GM23248 (cell line): ENCODE results near the gene FZD4. TPM values are rescaled to one million over a fixed set of nuclear protein-coding genes. Genes with fewer than 3 reads are reported as not detected.
A peak's percentile ranks its signal among the peaks of the same experiment; 100 is the strongest.

Source experiments
- DNase-seq: peaks from one replicate; pipeline ENCODE4 v3.0.0-alpha.2; 2015
- H2AFZ ChIP-seq: fragments of 200-600 bp; sonication (generic); 2 replicates; pipeline ENCODE4 v1.6.1; 2016; ENCODE audit warnings: antibody characterized with exemption
- H3F3A ChIP-seq: fragments of 200-600 bp; sonication (generic); 2 replicates; pipeline ENCODE4 v1.6.1; 2016; ENCODE audit warnings: mild to moderate bottlenecking, antibody characterized with exemption, mixed run types; ENCODE audit not compliant: insufficient read depth
- H3K27ac ChIP-seq: fragments of 200-600 bp; sonication (generic); 2 replicates; pipeline ENCODE4 v1.5.1; 2016; ENCODE audit warnings: mild to moderate bottlenecking
- H3K27me3 ChIP-seq: fragments of 200-600 bp; sonication (generic); replicated peaks from 2 replicates; pipeline ENCODE4 v1.6.1; 2016; ENCODE audit warnings: mild to moderate bottlenecking; ENCODE audit not compliant: insufficient read depth
- H3K36me3 ChIP-seq: fragments of 200-600 bp; sonication (generic); 2 replicates; pipeline ENCODE4 v1.6.1; 2016; ENCODE audit warnings: low read depth, mild to moderate bottlenecking
- H3K4me1 ChIP-seq: fragments of 200-600 bp; sonication (generic); 2 replicates; pipeline ENCODE4 v1.6.1; 2016; ENCODE audit warnings: mild to moderate bottlenecking; ENCODE audit not compliant: insufficient read depth
- H3K4me2 ChIP-seq: fragments of 200-600 bp; sonication (generic); one replicate; pipeline ENCODE4 v1.6.1; 2016; ENCODE audit warnings: mild to moderate bottlenecking; ENCODE audit not compliant: unreplicated experiment
- H3K4me3 ChIP-seq: fragments of 200-600 bp; sonication (generic); 2 replicates; pipeline ENCODE4 v1.5.1; 2016; ENCODE audit warnings: mild to moderate bottlenecking
- H3K79me2 ChIP-seq: fragments of 200-600 bp; sonication (generic); 2 replicates; pipeline ENCODE4 v1.6.1; 2016; ENCODE audit warnings: mild to moderate bottlenecking; ENCODE audit not compliant: insufficient read depth
- H3K9ac ChIP-seq: fragments of 200-600 bp; sonication (generic); 2 replicates; pipeline ENCODE4 v1.6.1; 2016; ENCODE audit warnings: mild to moderate bottlenecking
- H3K9me2 ChIP-seq: fragments of 200-600 bp; sonication (generic); 2 replicates; pipeline ENCODE4 v1.6.1; 2016; ENCODE audit warnings: mixed run types, mild to moderate bottlenecking, moderate library complexity; ENCODE audit not compliant: insufficient read depth
- H3K9me3 ChIP-seq: fragments of 200-600 bp; sonication (generic); one replicate; pipeline ENCODE4 v1.6.1; 2017; ENCODE audit warnings: low read depth
- H4K20me1 ChIP-seq: fragments of 200-600 bp; sonication (generic); 2 replicates; pipeline ENCODE4 v1.6.0; 2016; ENCODE audit not compliant: insufficient read depth
- EZH2 ChIP-seq: fragments of 200-600 bp; sonication (generic); IDR thresholded peaks from 2 replicates; pipeline ENCODE4 v1.6.1; 2018; ENCODE audit warnings: antibody characterized with exemption, mild to moderate bottlenecking; ENCODE audit not compliant: insufficient read depth, poor library complexity, severe bottlenecking
- EZH2phosphoT487 ChIP-seq: fragments of 200-600 bp; sonication (generic); IDR thresholded peaks from 2 replicates; pipeline ENCODE4 v1.6.1; 2018; ENCODE audit warnings: antibody characterized with exemption, moderate library complexity, mild to moderate bottlenecking, low read depth; ENCODE audit not compliant: insufficient read depth
- WGBS, 2 experiments: methylation state at CpG; one replicate each; pipeline ENCODE4 v1.1.6; 2015 to 2017; ENCODE audit warnings: low lambda C conversion rate in 2 of 2, low coverage in 1 of 2; ENCODE audit errors: missing lambda C conversion rate in 2 of 2; 5-methylcytosine and 5-hydroxymethylcytosine counted together
- in situ Hi-C: fragments of 300-500 bp; cut with MboI; formaldehyde crosslinking; loops from 2 replicates; pipeline ENCODE4 v1.15.0; 2020
- polyA plus RNA-seq: library from polyadenylated mRNA; unstranded; fragments of >200 nt; fragmentation: Nextera tagmentation; extraction: Ambion mirVana; gene quantifications from 2 replicates; pipeline ENCODE4 v1.2.1, GENCODE V29; 2016
- total RNA-seq: library from RNA; depleted of rRNA; stranded (reverse); fragments of >200 nt; shearing (Covaris generic); gene quantifications from 2 replicates; pipeline ENCODE4 v1.2.3, GENCODE V29; 2014

Gene FZD4
- total and polyA plus RNA-seq, 2 experiments from 2014 or later = 8.3 to 21.3 TPM

GRCh38 chr11:86957976-86958646 lies 2.9 kb upstream of the FZD4 start:
- Histone ChIP-seq H3K9me2 (no peaks in the 10 kb centered on the region), H3K9ac (no peak overlapping the region), H3K36me3 (no peaks in the 10 kb centered on the region), H3K27me3 (no peaks in the 10 kb centered on the region), H2AFZ (no peak overlapping the region), H3K27ac (no peak overlapping the region), H3F3A (peaks cover 3% of the 10 kb centered on the region; the same call in 1 of the 2 replicates), H3K9me3 (no peaks in the 10 kb centered on the region), H3K4me2 (no peak overlapping the region), H3K4me1 (peaks cover 10% of the 10 kb centered on the region), H3K4me3 (no peak overlapping the region), H3K79me2 (peaks cover 14% of the 10 kb centered on the region), H4K20me1 (no peaks in the 10 kb centered on the region)
- in situ Hi-C loops = no loop called here
- no peak for DNase-seq
- TF ChIP-seq EZH2phosphoT487 (no peak), EZH2 (no peak)
- 70 to 73% methylated on average over 4 of the region's 4 CpGs for WGBS, 2 experiments

DNA sequence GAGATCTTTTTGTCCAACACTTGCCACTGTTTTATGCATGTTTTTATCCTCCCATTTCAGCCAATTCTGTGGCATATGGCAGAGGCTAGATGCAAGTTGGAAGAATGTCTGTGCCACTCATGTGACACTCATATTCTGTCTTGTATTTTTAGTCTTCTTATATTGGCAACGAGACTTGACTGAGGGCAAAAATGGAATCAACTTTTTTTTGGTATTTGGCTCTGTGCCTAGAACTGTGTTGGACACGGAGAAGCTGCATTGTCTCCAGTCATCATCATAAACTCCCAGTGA lies 1.7 kb upstream of the FZD4 start:
- peaks cover 20% of the 10 kb centered on the region for H3K4me1 ChIP-seq
- no peaks in the 10 kb centered on the region for H3K9me3 ChIP-seq
- no peak overlapping the region for H3K4me3 ChIP-seq
- H3F3A ChIP-seq = peaks cover 15% of the 10 kb centered on the region
- no peak overlapping the region for H3K9ac ChIP-seq
- H4K20me1 ChIP-seq = no peaks in the 10 kb centered on the region
- TF ChIP-seq EZH2phosphoT487 (no peak), EZH2 (no peak)
- H3K9me2 ChIP-seq = no peaks in the 10 kb centered on the region
- 53 to 62% methylated on average over 2 of the region's 2 CpGs for WGBS, 2 experiments
- no peak overlapping the region for H3K4me2 ChIP-seq
- peaks cover 22% of the 10 kb centered on the region for H3K79me2 ChIP-seq
- DNase-seq = no peak
- in situ Hi-C loops = no loop called here
- no peaks in the 10 kb centered on the region for H3K27me3 ChIP-seq
- H3K36me3 ChIP-seq = no peaks in the 10 kb centered on the region
- H3K27ac ChIP-seq = no peak overlapping the region
- no peak overlapping the region for H2AFZ ChIP-seq

- Histone ChIP-seq H3F3A (peaks cover 31% of the 10 kb centered on the region), H3K4me3 (peak overlapping the region; percentile 90), H3K79me2 (peaks cover 30% of the 10 kb centered on the region), H3K4me1 (peaks cover 31% of the 10 kb centered on the region), H3K4me2 (peak overlapping the region; percentile 86), H3K27ac (peak overlapping the region; percentile 41), H3K9me3 (no peaks in the 10 kb centered on the region), H3K27me3 (no peaks in the 10 kb centered on the region), H3K36me3 (peaks cover 6% of the 10 kb centered on the region; the same call in 1 of the 2 replicates), H3K9me2 (no peaks in the 10 kb centered on the region), H4K20me1 (no peaks in the 10 kb centered on the region), H2AFZ (peak overlapping the region; percentile 69), H3K9ac (peak overlapping the region; percentile 78)
- no peak for DNase-seq
- TF ChIP-seq EZH2 = no peak
- TF ChIP-seq EZH2phosphoT487 = no peak
- 1 to 2% methylated on average over 30 to 32 of the region's 32 CpGs for WGBS, 2 experiments
- in situ Hi-C loops = no loop called here
Measured at GRCh38 chr11:86955111-86955360, 159 bp downstream of the FZD4 start.

- H3K9ac ChIP-seq = peak overlapping the region; percentile 78
- WGBS, 2 experiments = 3 to 4% methylated on average over 22 to 40 of the region's 43 CpGs
- H4K20me1 ChIP-seq = no peaks in the 10 kb centered on the region
- H3K27ac ChIP-seq = peak overlapping the region; percentile 41
- in situ Hi-C loops = no loop called here
- TF ChIP-seq EZH2phosphoT487 (no peak), EZH2 (no peak)
- H3K79me2 ChIP-seq = peaks cover 30% of the 10 kb centered on the region
- peak overlapping the region; percentile 69 for H2AFZ ChIP-seq
- peak; percentile 59 for DNase-seq
- H3F3A ChIP-seq = peaks cover 35% of the 10 kb centered on the region
- H3K9me3 ChIP-seq = no peaks in the 10 kb centered on the region
- H3K4me1 ChIP-seq = peaks cover 36% of the 10 kb centered on the region
- peak overlapping the region; percentile 90 for H3K4me3 ChIP-seq
- peak overlapping the region; percentile 86 for H3K4me2 ChIP-seq
- no peaks in the 10 kb centered on the region for H3K9me2 ChIP-seq
- H3K36me3 ChIP-seq = peaks cover 6% of the 10 kb centered on the region; the same call in 1 of the 2 replicates
- H3K27me3 ChIP-seq = no peaks in the 10 kb centered on the region
Measured at GRCh38 chr11:86954269-86955110, 705 bp downstream of the FZD4 start.
